ENCODE measurements around the gene TOM1L2. TPM values are rescaled to one million over a fixed set of nuclear protein-coding genes. Genes with fewer than 3 reads are reported as not detected.

TOM1L2 gene
- polyA plus RNA-seq, 12 donors = 24.6 to 54.9 (median 38.8) TPM; not detected in 1

DNA sequence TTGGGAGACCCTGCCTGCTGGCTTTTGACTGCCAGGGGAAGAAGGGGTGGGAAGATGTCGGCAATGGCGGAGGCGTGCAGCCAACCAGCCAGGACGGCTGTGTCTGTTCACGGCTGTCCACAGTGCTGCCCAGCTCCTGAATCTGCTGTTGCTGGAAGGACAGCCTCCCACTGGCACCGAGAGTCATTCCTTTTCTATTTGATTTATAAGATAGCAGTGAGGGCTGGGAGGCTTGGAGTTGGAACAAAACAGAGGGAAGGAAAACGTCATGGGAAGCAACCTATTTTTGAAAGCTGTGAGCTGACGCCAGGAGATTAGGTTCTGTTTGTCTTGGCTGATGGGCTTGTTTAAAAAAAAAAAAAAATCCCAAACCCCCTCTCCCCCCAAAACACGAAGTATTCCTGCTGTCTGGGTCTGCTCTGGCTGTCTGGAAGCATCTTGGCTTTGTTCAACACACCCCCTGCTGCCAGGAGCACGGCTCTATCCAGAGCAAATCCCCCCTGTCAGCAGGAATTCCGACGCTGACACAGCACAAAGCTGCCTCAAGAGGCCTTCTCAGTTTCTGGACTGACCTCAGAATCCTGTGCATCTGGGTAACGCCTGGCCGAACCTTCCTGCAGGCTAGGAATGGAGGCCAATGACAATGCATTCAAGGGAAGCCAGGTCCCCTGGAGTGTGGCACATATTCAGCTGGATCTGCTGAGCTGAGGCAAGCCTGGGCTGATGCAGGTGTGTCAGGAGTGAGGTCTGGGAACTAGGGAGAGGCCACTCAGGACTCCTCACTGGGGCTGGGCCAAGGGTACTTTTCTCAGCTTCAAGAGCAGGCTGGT, 94.5 kb downstream of the TOM1L2 start:
- peak; percentile 88 for DNase-seq

GRCh38 chr17:17876959-17877528, 95.2 kb downstream of the TOM1L2 start:
- no peak for DNase-seq

DNA sequence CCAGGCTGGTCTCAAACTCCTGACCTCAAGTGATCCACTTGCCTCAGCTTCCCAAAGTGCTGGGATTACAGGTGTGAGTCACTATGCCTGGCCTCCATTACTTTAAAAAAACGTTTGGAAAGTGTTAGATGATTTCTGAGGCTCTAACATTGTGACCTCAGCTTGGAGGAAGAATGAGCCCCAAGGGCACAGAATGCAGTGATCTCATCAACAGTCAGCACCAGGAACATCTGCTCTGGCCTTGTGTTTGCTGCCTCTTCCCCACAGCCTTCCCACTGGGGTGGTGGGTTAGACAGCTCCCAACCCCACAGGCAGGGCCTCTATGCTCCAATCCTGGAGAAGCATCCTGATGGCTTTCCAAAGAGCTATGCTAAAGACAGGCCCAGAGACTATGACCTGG, 97.7 kb downstream of the TOM1L2 start:
- peak; percentile 72 for DNase-seq

DNA sequence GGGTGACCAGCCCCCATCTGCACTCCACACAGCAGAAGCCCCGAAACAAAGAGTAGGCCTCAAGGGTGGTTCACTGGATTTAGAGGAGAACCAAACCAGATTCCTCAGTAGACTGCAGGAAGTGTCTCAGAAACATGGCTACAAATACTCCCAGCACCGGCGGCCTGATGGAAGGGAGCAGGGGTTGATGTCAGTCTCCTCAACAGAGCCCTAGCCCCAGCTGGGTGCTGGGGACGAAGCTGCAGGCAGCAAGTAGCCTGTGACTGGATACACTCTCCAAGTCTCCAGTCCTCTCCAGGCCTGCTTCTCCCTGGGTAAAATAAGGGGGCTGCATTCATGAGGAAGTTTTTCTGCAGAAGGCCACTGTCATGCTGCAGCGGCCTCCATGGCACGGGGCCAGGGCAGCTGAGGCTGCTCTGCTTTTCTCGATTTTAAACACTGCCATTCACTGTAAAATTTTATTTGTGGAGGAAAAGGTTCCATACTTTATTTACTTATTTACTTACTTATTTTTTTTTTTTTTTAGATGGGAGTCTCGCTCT, 98.7 kb downstream of the TOM1L2 start:
- no peak for DNase-seq

GRCh38 chr17:17872547-17873345, 99.5 kb downstream of the TOM1L2 start:
- no peak for DNase-seq

DNA sequence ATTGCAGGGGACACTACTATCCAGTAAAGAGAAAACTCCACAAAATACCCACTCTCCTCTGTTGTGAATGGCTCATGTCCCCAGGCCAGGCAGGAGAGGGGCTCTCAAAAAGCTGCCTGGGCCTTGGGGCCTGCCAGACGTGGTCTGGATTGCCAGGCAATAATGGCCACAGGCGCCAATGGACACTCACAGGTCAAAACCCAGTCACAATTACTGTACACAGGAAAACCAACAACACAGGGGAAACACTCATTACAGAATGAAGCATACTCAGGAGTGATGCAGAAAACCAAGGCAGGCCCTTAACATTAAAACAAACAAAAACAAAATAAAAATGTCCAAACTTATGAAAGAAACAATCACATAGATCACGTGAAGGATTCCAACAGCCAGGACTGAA, 100.3 kb downstream of the TOM1L2 start:
- no peak for DNase-seq

- no peak for DNase-seq
Measured at GRCh38 chr17:17870247-17870646, 102.0 kb downstream of the TOM1L2 start.

DNA sequence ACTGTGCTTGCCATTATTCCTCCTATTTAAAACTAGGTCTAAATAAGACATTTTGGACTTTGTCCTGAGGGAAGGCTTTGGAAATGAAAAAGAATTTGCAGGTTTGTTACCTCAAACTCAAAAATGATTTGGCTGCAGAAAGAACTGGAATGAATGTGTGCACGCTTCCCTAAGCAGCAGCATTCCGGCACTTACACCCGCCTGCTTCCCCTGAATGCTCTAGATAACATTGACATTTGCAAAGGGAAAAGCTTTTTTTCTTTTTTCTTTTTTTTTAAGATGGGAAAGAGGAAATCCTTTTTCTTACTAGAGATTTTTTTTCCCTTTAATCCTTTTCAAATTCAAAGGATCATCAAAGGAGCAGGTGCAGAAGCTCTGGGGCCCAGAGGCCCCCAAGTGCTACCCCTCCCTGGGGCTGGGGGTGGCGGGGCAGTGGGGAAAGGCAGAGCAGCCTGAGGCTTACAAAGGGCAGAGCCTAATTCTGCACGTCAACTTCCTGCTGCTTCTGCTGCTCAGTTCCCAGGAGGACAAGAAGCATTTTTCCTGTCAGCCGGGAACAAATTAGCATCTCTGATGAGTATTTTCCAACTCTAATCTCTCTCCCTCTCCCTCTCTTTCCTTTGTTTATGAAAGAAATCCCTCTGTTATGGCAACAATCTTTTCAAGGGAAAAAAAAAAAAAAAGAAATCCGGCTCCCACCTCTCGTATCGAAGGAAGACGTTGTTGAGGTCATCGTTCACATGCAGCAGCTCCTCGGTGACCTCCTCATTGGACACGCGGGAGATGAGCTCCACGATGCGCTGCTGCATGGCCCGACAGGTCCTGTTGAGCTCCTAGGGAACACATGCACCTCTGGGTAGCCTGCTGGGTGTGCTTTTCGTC, 103.3 kb downstream of the TOM1L2 start:
- no peak for DNase-seq

DNA sequence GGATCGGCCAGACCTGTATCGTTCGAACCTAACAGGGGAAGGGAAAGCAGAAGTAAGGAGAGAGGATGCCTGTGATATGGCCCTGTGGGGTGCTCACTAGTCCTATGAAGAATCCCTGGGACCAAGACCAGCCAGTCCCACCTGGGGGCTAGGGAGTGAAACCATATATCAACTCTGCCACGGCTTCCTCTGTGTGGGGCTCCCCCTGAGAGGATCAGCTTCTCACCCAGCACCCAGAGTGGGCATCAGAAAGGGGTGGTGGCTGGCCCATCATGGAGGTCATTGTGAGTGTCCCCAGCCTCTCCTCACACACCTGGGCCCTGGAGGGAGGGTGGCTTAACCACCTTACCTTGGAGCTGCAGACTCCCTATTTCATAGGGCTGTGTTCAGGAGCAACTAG, 105.3 kb downstream of the TOM1L2 start:
- no peak for DNase-seq

DNA sequence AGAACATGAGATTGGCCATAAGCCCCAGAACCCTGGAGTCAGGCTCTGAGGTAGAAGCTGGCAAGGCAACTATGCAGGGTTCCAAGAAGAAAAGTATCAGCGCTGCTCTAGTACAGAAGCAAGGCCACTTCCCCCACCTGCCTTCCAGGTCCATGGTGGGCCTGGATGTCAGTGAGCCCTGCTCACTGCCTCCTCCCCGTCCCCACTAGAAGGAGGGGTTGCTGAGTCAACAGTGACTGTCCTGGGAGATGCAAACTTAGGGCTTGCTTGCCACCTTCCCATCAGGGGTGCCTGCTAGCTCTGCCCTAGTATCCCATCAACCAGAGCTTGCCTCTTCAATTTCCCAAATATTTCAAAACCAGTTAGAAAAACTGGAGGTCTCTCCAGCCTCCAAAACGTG, 105.8 kb downstream of the TOM1L2 start:
- DNase-seq = no peak

DNA sequence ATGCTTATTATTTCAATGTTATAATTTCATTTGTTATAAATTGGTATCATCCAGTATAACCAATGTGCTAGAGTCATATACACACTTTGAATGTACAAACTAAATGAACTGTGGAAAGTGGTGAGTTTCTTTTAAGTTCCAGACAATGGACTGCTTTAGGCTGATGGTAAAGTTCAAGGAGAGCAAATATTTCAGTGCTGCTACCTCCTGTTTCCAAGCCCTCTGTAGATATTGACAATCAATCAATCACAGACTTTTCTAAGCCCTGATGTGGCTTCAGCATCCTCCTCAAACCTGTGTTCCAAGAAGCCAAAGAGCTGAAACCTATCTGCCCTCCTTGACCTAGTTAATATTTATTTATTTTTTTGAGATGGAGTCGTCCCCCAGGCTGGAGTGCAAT, 107.2 kb downstream of the TOM1L2 start:
- DNase-seq = no peak

DNA sequence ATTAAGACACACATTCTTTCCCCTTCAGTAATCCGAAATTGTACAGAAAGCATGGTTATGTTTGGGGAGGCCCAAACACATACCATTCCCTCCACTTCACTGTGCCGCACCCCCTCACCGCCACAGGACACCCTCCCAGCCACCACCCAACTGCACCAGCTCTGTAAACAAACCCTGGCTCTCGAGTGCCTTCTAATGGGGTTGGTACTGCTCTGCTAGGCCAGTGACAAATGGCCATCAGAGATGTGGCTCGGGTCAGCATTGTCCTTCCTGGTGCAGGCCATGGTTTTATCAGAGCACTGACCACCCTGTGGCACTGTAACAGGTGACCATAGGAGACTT, 111.5 kb downstream of the TOM1L2 start:
- no peak for DNase-seq

- DNase-seq = no peak
Measured at GRCh38 chr17:17859909-17860765, 112.1 kb downstream of the TOM1L2 start.

DNA sequence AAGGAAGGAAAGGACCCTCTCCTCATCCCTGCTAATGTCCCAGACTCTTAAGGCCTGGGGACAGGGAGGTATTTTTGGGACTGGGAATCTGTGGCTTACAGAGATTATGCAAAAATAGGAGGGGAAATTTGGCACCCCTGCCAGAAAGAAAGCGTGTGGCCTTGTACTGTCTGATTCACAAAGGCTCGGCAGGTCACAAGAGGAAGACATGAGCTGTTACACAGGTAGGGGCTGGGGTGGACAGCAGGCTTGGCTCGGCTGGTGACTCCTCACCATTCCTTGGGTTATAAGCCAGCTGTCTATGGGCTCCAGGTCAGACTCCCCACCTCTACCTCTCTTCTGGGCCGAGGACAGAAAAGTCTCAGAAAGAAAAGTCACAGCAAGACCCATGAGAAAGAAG, 114.7 kb downstream of the TOM1L2 start:
- DNase-seq = no peak

GRCh38 chr17:17856386-17856785, 115.8 kb downstream of the TOM1L2 start:
- DNase-seq = no peak

DNA sequence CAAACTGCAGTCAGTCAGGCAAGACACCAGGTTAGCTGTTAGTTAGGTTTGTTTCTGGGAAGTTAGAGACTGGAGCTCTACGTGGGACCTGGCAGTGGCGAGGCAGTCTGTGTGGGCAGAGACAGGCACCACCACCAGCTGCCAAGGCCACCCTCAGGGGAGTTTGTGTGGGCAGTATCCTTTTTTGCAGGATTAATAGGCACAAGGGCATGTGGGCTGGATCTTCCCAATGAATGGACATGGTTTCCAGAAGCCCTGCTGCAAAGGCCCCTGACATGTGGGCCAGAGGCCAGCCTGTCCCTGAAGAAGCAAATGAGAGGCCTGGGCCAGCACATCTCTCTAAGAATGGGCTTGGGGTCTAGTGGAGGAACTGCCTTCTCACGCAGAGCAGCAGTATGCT, 116.2 kb downstream of the TOM1L2 start:
- DNase-seq = no peak

DNA sequence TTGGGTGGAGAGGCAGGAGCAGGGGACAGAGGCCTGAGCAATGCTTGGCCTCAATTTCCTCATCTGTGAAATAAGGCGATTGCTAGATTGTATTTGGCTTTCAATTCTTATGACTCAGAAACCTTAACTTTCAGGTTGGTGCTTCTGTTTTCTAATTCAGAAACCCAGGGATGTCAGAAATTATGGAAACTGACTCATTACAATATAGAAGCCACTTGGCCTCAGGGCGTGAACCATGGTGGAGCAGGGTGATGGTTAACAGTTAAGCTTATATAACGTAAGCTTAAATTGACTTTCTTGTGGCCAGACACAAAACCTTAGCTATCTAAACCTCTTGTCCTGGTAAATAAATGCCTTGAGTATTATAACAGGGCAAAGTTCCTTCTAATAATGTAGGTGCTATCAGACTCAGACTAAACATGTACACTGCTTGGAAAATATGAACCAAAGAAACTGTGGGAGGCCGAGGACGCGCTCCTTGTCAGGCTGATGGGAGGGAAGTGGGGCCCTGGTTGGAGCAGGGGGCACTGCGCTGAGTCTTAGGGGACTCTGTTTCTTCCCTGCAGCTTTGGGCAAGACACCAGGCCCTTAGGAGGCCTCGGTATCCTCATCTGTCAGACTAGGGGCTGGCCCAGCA, 118.3 kb downstream of the TOM1L2 start:
- DNase-seq = no peak

- no peak for DNase-seq
Measured at GRCh38 chr17:17852930-17853329, 119.3 kb downstream of the TOM1L2 start.

DNA sequence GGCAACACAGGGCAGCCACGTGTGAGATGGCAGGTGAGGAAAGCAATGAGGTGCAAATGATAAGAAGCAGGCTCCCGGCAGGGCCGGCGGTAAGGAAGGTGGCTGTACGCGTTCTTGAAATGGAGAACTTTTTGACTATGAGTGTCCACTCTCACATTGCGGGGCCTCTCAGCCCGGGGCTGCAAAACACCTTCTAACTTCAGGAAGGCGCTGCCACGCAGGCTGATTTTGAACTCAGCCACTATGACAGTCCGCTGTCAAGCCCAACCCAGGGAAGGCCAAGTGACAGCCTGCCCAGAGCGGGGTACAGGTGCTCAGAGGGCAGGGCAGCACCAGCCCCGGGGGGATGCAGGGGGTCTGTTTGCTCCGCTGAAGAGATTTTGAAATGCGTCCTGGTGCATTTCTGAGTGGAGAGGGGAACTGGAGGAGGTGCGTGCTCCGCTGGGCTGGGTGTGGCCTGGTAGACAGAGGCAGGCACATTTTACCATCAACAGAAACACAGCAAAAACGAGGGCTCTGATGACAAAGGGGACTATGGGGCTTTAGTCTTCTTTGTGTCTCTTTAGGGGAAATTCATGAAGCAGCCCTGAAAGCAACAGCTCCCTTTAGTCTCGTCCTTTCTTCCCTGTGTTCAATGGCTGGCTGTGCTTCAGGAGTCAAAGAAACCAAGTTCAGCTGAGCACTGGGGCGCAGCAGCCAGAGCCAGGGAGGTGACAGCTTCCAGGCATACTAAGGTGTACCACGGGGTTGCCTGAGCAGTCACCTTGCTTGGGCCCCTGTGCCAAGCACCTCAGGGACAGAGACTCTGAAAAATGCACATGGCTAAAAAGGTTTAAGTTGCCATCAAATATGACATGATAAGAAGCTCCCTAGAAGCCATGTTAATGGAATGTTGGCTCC, 120.8 kb downstream of the TOM1L2 start:
- DNase-seq = no peak

All from muscle of arm (tissue), 12 donors.